GM12878 (cell line): ENCODE data around the gene VSTM5.
"Not testable (repeated sequence)": the region's sequence is repeated elsewhere in the genome, so short reads cannot be mapped to it uniquely, and the experiment has no call there.

Experiments
- ASH2L ChIP-seq: fragments of 300-600, 200-600 bp; sonication (generic); IDR thresholded peaks from 2 replicates; pipeline ENCODE4 v1.6.1; 2017; ENCODE audit warnings: low read depth, mild to moderate bottlenecking, borderline replicate concordance
- CBFB ChIP-seq: IDR thresholded peaks from 2 replicates; pipeline ENCODE4 v1.6.1; 2016; ENCODE audit warnings: antibody characterized with exemption, low read depth
- CEBPB ChIP-seq, 2 experiments: fragments of 150-350 bp in 1 of 2; IDR thresholded peaks; 2 replicates each; pipeline ENCODE4 v1.6.1; 2012 to 2014; ENCODE audit warnings: low read depth in 2 of 2, low read length in 2 of 2, borderline replicate concordance in 1 of 2, inconsistent platforms in 1 of 2
- CHD2 ChIP-seq: IDR thresholded peaks from 2 replicates; pipeline ENCODE4 v1.6.1; 2011; ENCODE audit warnings: low read depth, low read length, improper control_type of control experiment, borderline replicate concordance
- CTCF ChIP-seq, 3 experiments: IDR thresholded peaks in 2 of 3; conservative IDR thresholded peaks in 1 of 3; 2 replicates each; pipeline ENCODE4 v1.5.1; 2011; ENCODE audit warnings: low read depth in 3 of 3, low read length in 3 of 3, mild to moderate bottlenecking in 3 of 3, control low read depth in 2 of 3, moderate library complexity in 2 of 3, inconsistent platforms in 1 of 3, mixed read lengths in 1 of 3; ENCODE audit not compliant: control insufficient read depth in 2 of 3, insufficient read depth in 1 of 3; ENCODE audit errors: extremely low read depth in 1 of 3
- EZH2 ChIP-seq: IDR thresholded peaks from 2 replicates; pipeline ENCODE4 v1.6.1; 2012; ENCODE audit warnings: low read depth, mild to moderate bottlenecking, control low read depth, inconsistent platforms, low read length, borderline replicate concordance; ENCODE audit not compliant: control insufficient read depth
- HDAC6 ChIP-seq: fragments of 200-600 bp; sonication (generic); IDR thresholded peaks from one replicate; pipeline ENCODE4 v1.8.0; 2017; ENCODE audit warnings: antibody characterized with exemption; ENCODE audit not compliant: unreplicated experiment
- MAX ChIP-seq: IDR thresholded peaks from 2 replicates; pipeline ENCODE4 v1.6.1; 2012; ENCODE audit warnings: low read depth, low read length, improper control_type of control experiment
- POLR2A ChIP-seq: IDR thresholded peaks from 2 replicates; pipeline ENCODE4 v1.6.1; 2011; ENCODE audit warnings: low read depth, mild to moderate bottlenecking, low read length
- RB1 ChIP-seq: fragments of 450-650 bp; formaldehyde crosslinking; IDR thresholded peaks from 2 replicates; pipeline ENCODE4 v1.6.1; 2017; ENCODE audit warnings: mild to moderate bottlenecking, borderline replicate concordance
- RCOR1 ChIP-seq: conservative IDR thresholded peaks from 2 replicates; pipeline ENCODE4 v1.6.1; 2012; ENCODE audit warnings: low read depth, low read length, improper control_type of control experiment
- SIN3A ChIP-seq: IDR thresholded peaks from 2 replicates; pipeline ENCODE4 v1.6.1; 2012; ENCODE audit warnings: low read depth, low read length, improper control_type of control experiment
- ZBED1 ChIP-seq: IDR thresholded peaks from 2 replicates; pipeline ENCODE4 v1.6.1; 2016; ENCODE audit warnings: borderline replicate concordance
- ZBTB33 ChIP-seq: fragments of 450-650 bp; IDR thresholded peaks from 2 replicates; pipeline ENCODE4 v1.6.1; 2017; ENCODE audit warnings: mild to moderate bottlenecking

GRCh38 chr11:93868404-93868803 lies 18.0 kb upstream of the VSTM5 start:
- not testable (repeated sequence) for TF ChIP-seq HDAC6; CEBPB (IDR thresholded peaks at IDR 0.05; ENCODE audit: borderline replicate concordance in 1 of 2, low read depth in 2 of 2, low read length in 2 of 2); CHD2; ASH2L; MAX; EZH2; RB1; ZBED1; SIN3A; RCOR1; ZBTB33; POLR2A; CBFB
- peak in 2 of 3 experiments; percentile 32 to 37; a peak in 3 of 6 replicates for TF ChIP-seq CTCF (IDR thresholded peaks at IDR 0.05 in 2 of 3, conservative IDR thresholded peaks at IDR 0.05 in 1 of 3; ENCODE audit: control insufficient read depth in 2 of 3, extremely low read depth in 1 of 3, insufficient read depth in 1 of 3, low read depth in 3 of 3, low read length in 3 of 3)
